B cell (primary cell): ENCODE measurements around the gene YIPF4.

Experiments
- EZH2 ChIP-seq: IDR thresholded peaks from 2 replicates; pipeline ENCODE4 v1.6.1; 2012; ENCODE audit warnings: borderline replicate concordance, low read depth, mild to moderate bottlenecking, moderate library complexity, low read length; ENCODE audit not compliant: insufficient read depth, poor library complexity, severe bottlenecking
- TF ChIP-seq, protein P1 (sequence below): fragments of 200-600 bp; IDR thresholded peaks from one replicate; pipeline ENCODE4 v1.8.0; 2022; ENCODE audit warnings: antibody characterized with exemption, mild to moderate bottlenecking

DNA sequence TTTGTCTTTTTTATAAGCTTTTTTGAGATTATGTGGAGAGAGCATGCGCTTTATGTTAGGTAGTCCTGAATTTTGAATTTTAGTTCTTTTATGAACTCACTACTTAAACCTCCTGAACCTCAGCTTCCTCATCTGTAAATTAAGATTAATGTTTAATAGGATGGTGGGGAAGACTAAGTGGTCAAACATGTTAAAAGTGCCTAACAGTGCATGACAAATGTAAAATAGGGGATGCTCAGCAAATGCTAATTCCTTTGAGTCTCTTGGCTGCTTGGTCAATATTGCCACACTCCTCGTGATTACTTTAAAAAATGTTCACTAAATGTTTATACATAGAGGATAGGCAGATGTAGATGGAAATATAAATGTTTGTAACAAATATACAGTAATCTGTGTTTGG, 85.9 kb downstream of the YIPF4 start:
- TF ChIP-seq, protein P1, sequence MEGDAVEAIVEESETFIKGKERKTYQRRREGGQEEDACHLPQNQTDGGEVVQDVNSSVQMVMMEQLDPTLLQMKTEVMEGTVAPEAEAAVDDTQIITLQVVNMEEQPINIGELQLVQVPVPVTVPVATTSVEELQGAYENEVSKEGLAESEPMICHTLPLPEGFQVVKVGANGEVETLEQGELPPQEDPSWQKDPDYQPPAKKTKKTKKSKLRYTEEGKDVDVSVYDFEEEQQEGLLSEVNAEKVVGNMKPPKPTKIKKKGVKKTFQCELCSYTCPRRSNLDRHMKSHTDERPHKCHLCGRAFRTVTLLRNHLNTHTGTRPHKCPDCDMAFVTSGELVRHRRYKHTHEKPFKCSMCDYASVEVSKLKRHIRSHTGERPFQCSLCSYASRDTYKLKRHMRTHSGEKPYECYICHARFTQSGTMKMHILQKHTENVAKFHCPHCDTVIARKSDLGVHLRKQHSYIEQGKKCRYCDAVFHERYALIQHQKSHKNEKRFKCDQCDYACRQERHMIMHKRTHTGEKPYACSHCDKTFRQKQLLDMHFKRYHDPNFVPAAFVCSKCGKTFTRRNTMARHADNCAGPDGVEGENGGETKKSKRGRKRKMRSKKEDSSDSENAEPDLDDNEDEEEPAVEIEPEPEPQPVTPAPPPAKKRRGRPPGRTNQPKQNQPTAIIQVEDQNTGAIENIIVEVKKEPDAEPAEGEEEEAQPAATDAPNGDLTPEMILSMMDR: no peak
- no peak for TF ChIP-seq EZH2
